ENCODE measurements around the gene OR10AD1.

OR10AD1 gene

DNA sequence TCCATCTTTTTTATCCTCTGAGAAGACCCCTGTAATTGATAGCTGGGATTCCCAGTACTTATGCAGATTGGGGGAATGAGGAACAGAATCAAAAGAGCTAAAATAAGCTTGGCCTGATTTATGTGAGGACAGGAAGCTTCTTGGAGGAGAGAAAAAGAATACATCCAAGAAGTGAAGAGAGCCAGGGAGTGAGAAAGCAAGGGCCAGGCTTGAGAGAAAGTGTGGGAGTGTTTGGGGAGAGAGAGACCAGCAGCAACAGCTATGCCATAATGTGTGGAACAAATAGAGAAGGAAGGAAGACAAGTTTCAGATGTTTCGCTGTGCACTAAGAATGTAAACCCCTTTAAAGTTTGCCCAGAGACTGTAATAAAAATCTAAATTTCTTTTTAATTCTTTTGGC, 23.6 kb downstream of the OR10AD1 start:
- H3K36me3 ChIP-seq (ENCODE audit: control insufficient read depth, insufficient read depth, low read length), result no peaks in the 10 kb centered on the region
- no peak overlapping the region for H3K4me3 ChIP-seq (replicated peaks; ENCODE audit: low read depth, low read length)
- TF ChIP-seq, protein P1, sequence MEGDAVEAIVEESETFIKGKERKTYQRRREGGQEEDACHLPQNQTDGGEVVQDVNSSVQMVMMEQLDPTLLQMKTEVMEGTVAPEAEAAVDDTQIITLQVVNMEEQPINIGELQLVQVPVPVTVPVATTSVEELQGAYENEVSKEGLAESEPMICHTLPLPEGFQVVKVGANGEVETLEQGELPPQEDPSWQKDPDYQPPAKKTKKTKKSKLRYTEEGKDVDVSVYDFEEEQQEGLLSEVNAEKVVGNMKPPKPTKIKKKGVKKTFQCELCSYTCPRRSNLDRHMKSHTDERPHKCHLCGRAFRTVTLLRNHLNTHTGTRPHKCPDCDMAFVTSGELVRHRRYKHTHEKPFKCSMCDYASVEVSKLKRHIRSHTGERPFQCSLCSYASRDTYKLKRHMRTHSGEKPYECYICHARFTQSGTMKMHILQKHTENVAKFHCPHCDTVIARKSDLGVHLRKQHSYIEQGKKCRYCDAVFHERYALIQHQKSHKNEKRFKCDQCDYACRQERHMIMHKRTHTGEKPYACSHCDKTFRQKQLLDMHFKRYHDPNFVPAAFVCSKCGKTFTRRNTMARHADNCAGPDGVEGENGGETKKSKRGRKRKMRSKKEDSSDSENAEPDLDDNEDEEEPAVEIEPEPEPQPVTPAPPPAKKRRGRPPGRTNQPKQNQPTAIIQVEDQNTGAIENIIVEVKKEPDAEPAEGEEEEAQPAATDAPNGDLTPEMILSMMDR (IDR thresholded peaks at IDR 0.05; ENCODE audit: insufficient read depth, low read length, poor library complexity, severe bottlenecking), result no peak
- no peaks in the 10 kb centered on the region; the same call in 1 of the 2 replicates for H3K27me3 ChIP-seq (replicated peaks; ENCODE audit: control insufficient read depth, insufficient read depth, low read length)
- DNase-seq (ENCODE audit: extremely low read depth, insufficient read length), result no peak

DNA sequence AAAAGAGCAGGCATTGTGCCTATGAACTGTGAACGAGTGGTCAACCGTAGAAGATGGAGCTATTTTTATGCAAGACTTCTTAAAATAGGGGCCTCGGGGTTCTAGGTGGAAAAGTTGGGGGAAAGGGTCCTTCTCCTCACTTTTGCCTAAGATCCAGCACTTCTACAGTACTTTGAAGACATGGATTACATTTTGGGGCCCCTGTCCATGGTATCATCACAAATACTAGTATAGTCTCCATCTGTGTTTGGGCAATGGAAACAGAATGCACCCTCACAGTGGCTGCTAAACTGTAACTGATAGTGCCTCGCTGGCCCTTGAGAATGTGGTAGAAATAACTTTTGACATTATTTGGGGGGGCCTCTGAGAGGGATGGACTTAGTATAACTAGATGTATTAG, 25.1 kb downstream of the OR10AD1 start:
- TF ChIP-seq, protein P1 (IDR thresholded peaks at IDR 0.05; ENCODE audit: insufficient read depth, low read length, poor library complexity, severe bottlenecking), result no peak
- Histone ChIP-seq H3K27me3 (replicated peaks; ENCODE audit: control insufficient read depth, insufficient read depth, low read length) (no peaks in the 10 kb centered on the region), H3K36me3 (ENCODE audit: control insufficient read depth, insufficient read depth, low read length) (no peaks in the 10 kb centered on the region), H3K4me3 (replicated peaks; ENCODE audit: low read depth, low read length) (no peak overlapping the region)
- no peak for DNase-seq (ENCODE audit: extremely low read depth, insufficient read length)

DNA sequence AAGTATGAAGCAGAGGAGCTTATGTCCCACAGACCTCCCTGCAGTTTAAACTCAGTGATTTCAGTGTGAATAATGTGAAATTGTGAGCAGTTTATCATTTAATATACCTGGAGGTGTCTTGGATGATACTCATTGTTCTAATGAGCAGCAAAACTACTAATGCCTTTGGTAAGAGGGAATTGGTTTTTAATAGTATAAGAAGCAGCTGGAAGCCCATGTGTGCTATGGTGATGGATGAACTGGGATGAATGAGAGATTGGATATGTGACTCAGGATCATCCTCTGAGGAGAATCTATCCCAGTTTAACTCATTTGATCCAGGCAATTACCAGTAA, 26.7 kb downstream of the OR10AD1 start:
- Histone ChIP-seq H3K36me3 (ENCODE audit: control insufficient read depth, insufficient read depth, low read length) (no peaks in the 10 kb centered on the region), H3K27me3 (replicated peaks; ENCODE audit: control insufficient read depth, insufficient read depth, low read length) (no peaks in the 10 kb centered on the region), H3K4me3 (replicated peaks; ENCODE audit: low read depth, low read length) (no peak overlapping the region)
- DNase-seq (ENCODE audit: extremely low read depth, insufficient read length), result no peak
- TF ChIP-seq, protein P1 (IDR thresholded peaks at IDR 0.05; ENCODE audit: insufficient read depth, low read length, poor library complexity, severe bottlenecking), result no peak

DNA sequence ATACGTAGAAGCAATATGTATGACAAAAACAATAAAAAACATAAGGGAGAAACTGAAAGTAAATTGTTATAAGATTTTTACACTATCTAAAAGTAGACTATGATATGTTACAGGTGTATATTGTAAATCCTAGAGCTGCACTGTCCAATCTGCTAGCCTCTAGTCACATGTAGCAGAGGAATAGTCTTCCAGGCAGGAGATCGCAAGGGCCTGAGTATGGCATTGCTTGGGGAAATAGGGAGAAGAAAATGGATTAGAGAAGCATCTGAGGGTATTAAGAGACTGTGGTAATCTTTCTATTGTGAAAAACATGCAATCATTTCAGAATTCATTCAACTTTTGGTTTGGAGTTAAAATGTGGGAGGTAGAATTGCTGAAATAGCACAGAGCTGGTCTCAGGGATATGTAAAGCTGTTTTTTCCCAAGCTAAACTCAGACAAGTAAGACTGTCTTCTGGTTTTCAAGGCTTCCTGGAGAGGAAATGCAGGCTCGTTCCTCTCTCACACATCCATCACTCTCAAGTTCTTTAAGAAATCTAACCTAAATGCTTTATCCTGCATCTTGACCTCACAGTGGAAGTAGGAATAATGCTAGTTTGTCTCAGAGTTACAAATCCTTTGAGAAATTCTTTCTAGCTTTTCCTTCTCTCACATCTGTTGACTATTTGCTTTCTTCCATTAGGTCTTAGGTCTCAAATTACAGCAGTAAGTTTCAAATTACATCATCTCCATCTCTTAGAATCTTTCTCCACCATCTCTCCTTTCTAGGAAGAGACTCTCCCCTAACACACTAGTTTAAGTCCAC, 27.3 kb downstream of the OR10AD1 start:
- H3K4me3 ChIP-seq (replicated peaks; ENCODE audit: low read depth, low read length), result no peak overlapping the region
- TF ChIP-seq, protein P1 (IDR thresholded peaks at IDR 0.05; ENCODE audit: insufficient read depth, low read length, poor library complexity, severe bottlenecking), result no peak
- H3K27me3 ChIP-seq (replicated peaks; ENCODE audit: control insufficient read depth, insufficient read depth, low read length), result no peaks in the 10 kb centered on the region
- no peaks in the 10 kb centered on the region for H3K36me3 ChIP-seq (ENCODE audit: control insufficient read depth, insufficient read depth, low read length)
- no peak for DNase-seq (ENCODE audit: extremely low read depth, insufficient read length)

DNA sequence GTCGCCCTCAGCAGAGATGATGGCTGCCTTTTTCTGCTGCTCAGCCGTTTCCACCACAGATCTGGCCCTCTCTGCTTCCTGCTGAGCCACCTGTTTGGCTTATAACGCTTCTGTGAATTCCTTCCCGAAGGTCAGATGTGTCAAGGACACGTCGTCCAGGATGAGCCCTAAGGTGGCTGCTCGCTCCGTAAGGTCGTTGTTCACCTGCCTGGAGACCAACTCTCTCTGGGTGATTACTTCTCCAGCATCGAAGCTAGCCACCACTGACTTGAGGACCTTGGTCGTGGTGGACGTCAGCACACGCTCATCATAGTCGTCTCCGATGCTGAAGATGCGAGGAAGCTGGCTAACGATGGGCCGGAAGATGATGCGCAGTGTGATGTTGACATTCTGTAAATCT, 34.1 kb downstream of the OR10AD1 start:
- DNase-seq (ENCODE audit: extremely low read depth, insufficient read length), result no peak
- TF ChIP-seq, protein P1 (IDR thresholded peaks at IDR 0.05; ENCODE audit: insufficient read depth, low read length, poor library complexity, severe bottlenecking), result no peak
- Histone ChIP-seq H3K36me3 (ENCODE audit: control insufficient read depth, insufficient read depth, low read length) (no peaks in the 10 kb centered on the region), H3K4me3 (replicated peaks; ENCODE audit: low read depth, low read length) (no peak overlapping the region), H3K27me3 (replicated peaks; ENCODE audit: control insufficient read depth, insufficient read depth, low read length) (no peaks in the 10 kb centered on the region)
